ENCODE measurements around the gene FAM217A.
A peak's percentile ranks its signal among the peaks of the same experiment; 100 is the strongest.

Gene FAM217A, protein sequence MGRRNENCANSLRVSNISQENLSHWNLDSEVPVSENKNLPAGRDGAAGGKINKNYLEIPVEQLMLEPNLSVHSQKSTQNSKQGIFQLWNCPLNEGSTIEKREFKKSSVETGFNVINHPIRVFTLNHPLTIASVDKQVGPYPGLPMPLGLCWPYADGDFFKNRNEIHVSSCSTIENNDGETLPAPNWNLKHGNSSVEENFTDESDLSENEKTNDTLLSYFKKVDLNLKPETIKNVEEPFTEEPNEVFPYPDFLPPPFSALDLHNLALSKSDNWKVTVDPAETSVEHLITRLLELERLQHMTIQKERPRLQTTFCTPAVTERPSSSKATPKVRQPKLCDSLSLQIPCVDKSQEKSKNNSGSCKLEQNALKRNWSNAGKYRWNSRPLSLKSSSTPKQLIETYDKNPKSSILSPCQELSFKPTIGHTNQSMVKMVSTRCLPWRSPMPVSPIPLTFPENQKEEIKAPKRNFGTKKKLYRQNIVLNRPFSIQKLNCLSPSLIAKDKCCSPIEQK

DNA sequence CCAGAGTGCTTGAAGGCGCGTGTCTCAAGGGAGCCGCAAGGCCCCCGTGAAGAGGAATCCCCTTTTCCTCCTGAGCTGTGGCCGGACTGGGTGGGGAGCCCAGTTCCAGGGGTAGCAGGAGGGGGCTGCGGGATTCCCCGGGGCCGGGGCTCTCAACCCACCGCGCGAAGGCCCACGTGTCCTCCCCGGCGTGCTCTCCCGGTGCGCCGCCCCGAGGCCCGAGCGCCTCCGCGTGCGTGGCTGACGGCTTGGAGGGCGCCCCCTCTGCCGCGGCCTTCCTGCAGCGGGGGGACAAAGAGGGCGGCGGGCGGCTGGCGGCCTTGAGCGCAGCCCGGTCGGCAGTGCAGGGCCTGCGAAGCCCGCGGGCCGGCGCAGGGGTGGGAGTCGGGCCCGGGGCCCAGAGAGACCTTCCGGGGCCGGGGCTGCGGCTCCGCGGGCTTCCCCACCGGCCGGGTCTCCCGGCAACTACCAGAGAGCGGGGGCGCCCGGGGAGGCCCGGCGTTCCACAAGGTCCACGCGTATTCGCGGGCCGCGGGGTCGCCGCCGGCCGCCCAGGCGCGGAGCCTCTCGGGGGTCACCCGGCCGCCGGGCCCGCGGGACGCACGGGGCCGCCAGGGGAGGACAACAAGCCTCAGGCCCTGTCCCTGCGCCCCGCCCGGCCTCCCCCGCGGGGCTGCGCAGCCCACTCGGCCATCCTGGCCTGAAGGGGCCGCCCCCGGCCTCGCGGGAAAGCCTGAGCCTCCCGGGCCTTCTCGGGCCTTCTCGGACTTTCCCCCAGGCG, at the start of gene FAM217A:
FAM217A (minus strand) TSS at position 447 of the 781 bp plus-strand sequence. CDS start 1,723 bp downstream, outside the sequence.
- TF ChIP-seq, protein P1, sequence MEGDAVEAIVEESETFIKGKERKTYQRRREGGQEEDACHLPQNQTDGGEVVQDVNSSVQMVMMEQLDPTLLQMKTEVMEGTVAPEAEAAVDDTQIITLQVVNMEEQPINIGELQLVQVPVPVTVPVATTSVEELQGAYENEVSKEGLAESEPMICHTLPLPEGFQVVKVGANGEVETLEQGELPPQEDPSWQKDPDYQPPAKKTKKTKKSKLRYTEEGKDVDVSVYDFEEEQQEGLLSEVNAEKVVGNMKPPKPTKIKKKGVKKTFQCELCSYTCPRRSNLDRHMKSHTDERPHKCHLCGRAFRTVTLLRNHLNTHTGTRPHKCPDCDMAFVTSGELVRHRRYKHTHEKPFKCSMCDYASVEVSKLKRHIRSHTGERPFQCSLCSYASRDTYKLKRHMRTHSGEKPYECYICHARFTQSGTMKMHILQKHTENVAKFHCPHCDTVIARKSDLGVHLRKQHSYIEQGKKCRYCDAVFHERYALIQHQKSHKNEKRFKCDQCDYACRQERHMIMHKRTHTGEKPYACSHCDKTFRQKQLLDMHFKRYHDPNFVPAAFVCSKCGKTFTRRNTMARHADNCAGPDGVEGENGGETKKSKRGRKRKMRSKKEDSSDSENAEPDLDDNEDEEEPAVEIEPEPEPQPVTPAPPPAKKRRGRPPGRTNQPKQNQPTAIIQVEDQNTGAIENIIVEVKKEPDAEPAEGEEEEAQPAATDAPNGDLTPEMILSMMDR (IDR thresholded peaks at IDR 0.05; ENCODE audit: poor library complexity, severe bottlenecking), result no peak
- no peak for ATAC-seq (ENCODE audit: low read depth)

GRCh38 chr6:4128072-4128471, 49.1 kb upstream of the FAM217A start:
- no peak overlapping the region for H3K4me3 ChIP-seq (ENCODE audit: severe bottlenecking)
- H3K27me3 ChIP-seq (ENCODE audit: insufficient read depth, poor library complexity, severe bottlenecking), result no peaks in the 10 kb centered on the region
- peaks cover 13% of the 10 kb centered on the region for H3K4me1 ChIP-seq (ENCODE audit: insufficient read depth, poor library complexity, severe bottlenecking)
- H3K27ac ChIP-seq (ENCODE audit: poor library complexity, severe bottlenecking), result no peak overlapping the region
- H3K9me3 ChIP-seq (ENCODE audit: severe bottlenecking), result no peaks in the 10 kb centered on the region
- TF ChIP-seq, protein P1 (IDR thresholded peaks at IDR 0.05; ENCODE audit: poor library complexity, severe bottlenecking), result no peak
- DNase-seq (ENCODE audit: low spot score), result no peak
- no peak for ATAC-seq (ENCODE audit: low read depth)
- H3K36me3 ChIP-seq (ENCODE audit: low read depth), result peaks cover 83% of the 10 kb centered on the region

More for the DNA sequence above, at the start of gene FAM217A:
- no peak within 1 kb of the TSS for H3K4me3 ChIP-seq (ENCODE audit: severe bottlenecking)
- H3K27me3 ChIP-seq (ENCODE audit: insufficient read depth, poor library complexity, severe bottlenecking), result no peaks in the 10 kb centered on the region
- no peak for DNase-seq (ENCODE audit: low spot score)
- no peaks in the 10 kb centered on the region for H3K36me3 ChIP-seq (ENCODE audit: low read depth)
- peaks cover 4% of the 10 kb centered on the region for H3K4me1 ChIP-seq (ENCODE audit: insufficient read depth, poor library complexity, severe bottlenecking)
- H3K27ac ChIP-seq (ENCODE audit: poor library complexity, severe bottlenecking), result no peak within 1 kb of the TSS
- H3K9me3 ChIP-seq (ENCODE audit: severe bottlenecking), result no peaks in the 10 kb centered on the region

GRCh38 chr6:4125933-4126864, 47.3 kb upstream of the FAM217A start:
- H3K4me3 ChIP-seq (ENCODE audit: severe bottlenecking), result no peak overlapping the region
- TF ChIP-seq, protein P1 (IDR thresholded peaks at IDR 0.05; ENCODE audit: poor library complexity, severe bottlenecking), result peak; percentile 43
- no peaks in the 10 kb centered on the region for H3K9me3 ChIP-seq (ENCODE audit: severe bottlenecking)
- H3K36me3 ChIP-seq (ENCODE audit: low read depth), result peaks cover 88% of the 10 kb centered on the region
- peak; percentile 98 for ATAC-seq (ENCODE audit: low read depth)
- H3K27me3 ChIP-seq (ENCODE audit: insufficient read depth, poor library complexity, severe bottlenecking), result no peaks in the 10 kb centered on the region
- peaks cover 13% of the 10 kb centered on the region for H3K4me1 ChIP-seq (ENCODE audit: insufficient read depth, poor library complexity, severe bottlenecking)
- H3K27ac ChIP-seq (ENCODE audit: poor library complexity, severe bottlenecking), result peak overlapping the region; percentile 31
- no peak for DNase-seq (ENCODE audit: low spot score)

- Histone ChIP-seq H3K27me3 (ENCODE audit: insufficient read depth, poor library complexity, severe bottlenecking) (no peaks in the 10 kb centered on the region), H3K4me3 (ENCODE audit: severe bottlenecking) (no peak overlapping the region), H3K27ac (ENCODE audit: poor library complexity, severe bottlenecking) (no peak overlapping the region), H3K9me3 (ENCODE audit: severe bottlenecking) (no peaks in the 10 kb centered on the region), H3K4me1 (ENCODE audit: insufficient read depth, poor library complexity, severe bottlenecking) (peaks cover 13% of the 10 kb centered on the region), H3K36me3 (ENCODE audit: low read depth) (peaks cover 88% of the 10 kb centered on the region)
- DNase-seq (ENCODE audit: low spot score) (no peak), ATAC-seq (ENCODE audit: low read depth) (no peak)
- TF ChIP-seq, protein P1 (IDR thresholded peaks at IDR 0.05; ENCODE audit: poor library complexity, severe bottlenecking), result no peak
These were observed 46.6 kb upstream of the FAM217A start for GRCh38 chr6:4125500-4125899.

All from RWPE2 (cell line).